ENCODE measurements around the gene RPS16.
A peak's percentile ranks its signal among the peaks of the same experiment; 100 is the strongest.

The RPS16 gene

GRCh38 chr19:39402346-39403300, 33.1 kb downstream of the RPS16 start:
- peak overlapping the region; percentile 99 for H3K27ac ChIP-seq
- no peak for TF ChIP-seq CTCF (conservative IDR thresholded peaks at IDR 0.05)

GRCh38 chr19:39401549-39402345, 34.0 kb downstream of the RPS16 start:
- peak overlapping the region; percentile 99 for H3K27ac ChIP-seq
- TF ChIP-seq CTCF (conservative IDR thresholded peaks at IDR 0.05), result no peak

GRCh38 chr19:39401070-39401548, 34.6 kb downstream of the RPS16 start:
- TF ChIP-seq CTCF (conservative IDR thresholded peaks at IDR 0.05), result no peak
- H3K27ac ChIP-seq, result peak overlapping the region; percentile 99

GRCh38 chr19:39400061-39400460, 35.7 kb downstream of the RPS16 start:
- H3K27ac ChIP-seq, result no peak overlapping the region
- no peak for TF ChIP-seq CTCF (conservative IDR thresholded peaks at IDR 0.05)

GRCh38 chr19:39399668-39400050, 36.1 kb downstream of the RPS16 start:
- no peak overlapping the region for H3K27ac ChIP-seq
- TF ChIP-seq CTCF (conservative IDR thresholded peaks at IDR 0.05), result no peak

- TF ChIP-seq CTCF (conservative IDR thresholded peaks at IDR 0.05), result no peak
- peak overlapping the region; percentile 22; the same call in 1 of the 2 replicates for H3K27ac ChIP-seq
Observed at GRCh38 chr19:39398297-39398864, 37.4 kb downstream of the RPS16 start.

Measured in VCaP (cell line).